Mesodermal cell (in vitro differentiated cells): ENCODE results near the gene DPP6.
"Not testable (repeated sequence)": the region's sequence is repeated elsewhere in the genome, so short reads cannot be mapped to it uniquely, and the experiment has no call there.

Experiments
- H3K27ac ChIP-seq: 2 replicates; pipeline ENCODE4 v1.7.0; 2013; ENCODE audit warnings: mild to moderate bottlenecking, low read depth, low read length, moderate library complexity; ENCODE audit not compliant: severe bottlenecking
- H3K36me3 ChIP-seq: 2 replicates; pipeline ENCODE4 v1.7.1; 2013; ENCODE audit warnings: mild to moderate bottlenecking, low read length, moderate library complexity; ENCODE audit not compliant: control insufficient read depth, insufficient read depth
- H3K4me1 ChIP-seq: one replicate; pipeline ENCODE4 v1.7.1; 2013; ENCODE audit warnings: mild to moderate bottlenecking, low read length; ENCODE audit not compliant: insufficient read depth, control insufficient read depth, poor library complexity, severe bottlenecking
- H3K4me3 ChIP-seq: 2 replicates; pipeline ENCODE4 v1.7.0; 2013; ENCODE audit warnings: low read length, control low read depth, mild to moderate bottlenecking; ENCODE audit not compliant: insufficient read depth, poor library complexity, severe bottlenecking; ENCODE audit errors: extremely low read depth
- H3K9me3 ChIP-seq: 2 replicates; pipeline ENCODE4 v1.7.1; 2013; ENCODE audit warnings: mild to moderate bottlenecking, low read length, moderate library complexity; ENCODE audit not compliant: control insufficient read depth
- WGBS, 2 experiments: methylation state at CpG; one replicate each; pipeline ENCODE4 v1.1.5; 2013; ENCODE audit warnings: missing lambda C conversion rate in 2 of 2; ENCODE audit not compliant: insufficient coverage in 2 of 2; 5-methylcytosine and 5-hydroxymethylcytosine counted together

Gene DPP6

GRCh38 chr7:154051006-154051642 lies 1.1 kb upstream of the DPP6 start:
- not testable (repeated sequence) for H3K27ac ChIP-seq, H3K9me3 ChIP-seq, H3K36me3 ChIP-seq, H3K4me3 ChIP-seq, H3K4me1 ChIP-seq
- WGBS, 2 experiments, result 0% methylated on average over 3 of the region's 42 CpGs; no CpG with 5 or more reads in 1 of the 2 experiments

GRCh38 chr7:154052530-154053252 lies 493 bp downstream of the DPP6 start:
- H3K27ac ChIP-seq, H3K9me3 ChIP-seq, H3K4me1 ChIP-seq, H3K36me3 ChIP-seq: not testable (repeated sequence)
- 2% methylated on average over 7 of the region's 83 CpGs; no CpG with 5 or more reads in 1 of the 2 experiments for WGBS, 2 experiments
- H3K4me3 ChIP-seq, result peak overlapping the region; percentile 28

- not testable (repeated sequence) for H3K9me3 ChIP-seq, H3K4me1 ChIP-seq, H3K4me3 ChIP-seq, H3K27ac ChIP-seq, H3K36me3 ChIP-seq
- 70% methylated on average over 2 of the region's 16 CpGs; no CpG with 5 or more reads in 1 of the 2 experiments for WGBS, 2 experiments
These were observed 1.5 kb downstream of the DPP6 start for GRCh38 chr7:154053466-154054312.

- H3K9me3 ChIP-seq, H3K4me1 ChIP-seq, H3K36me3 ChIP-seq, H3K27ac ChIP-seq, H3K4me3 ChIP-seq: not testable (repeated sequence)
- WGBS, 2 experiments, result no CpG with 5 or more reads among the region's 2 CpGs
These were observed 2.5 kb downstream of the DPP6 start for GRCh38 chr7:154054664-154055063.

GRCh38 chr7:154055491-154056106 lies 3.4 kb downstream of the DPP6 start:
- H3K4me1 ChIP-seq, result not testable (repeated sequence)
- WGBS, 2 experiments, result 0% methylated on average over 1 to 4 of the region's 9 CpGs

GRCh38 chr7:154058783-154059182 lies 6.6 kb downstream of the DPP6 start:
- not testable (repeated sequence) for H3K4me1 ChIP-seq, H3K27ac ChIP-seq, H3K9me3 ChIP-seq, H3K4me3 ChIP-seq, H3K36me3 ChIP-seq
- 90% methylated on average over 2 of the region's 14 CpGs; no CpG with 5 or more reads in 1 of the 2 experiments for WGBS, 2 experiments

More at GRCh38 chr7:154055491-154056106, 3.4 kb downstream of the DPP6 start:
- not testable (repeated sequence) for H3K36me3 ChIP-seq, H3K27ac ChIP-seq, H3K4me3 ChIP-seq, H3K9me3 ChIP-seq

GRCh38 chr7:154060551-154060950 lies 8.4 kb downstream of the DPP6 start:
- H3K4me3 ChIP-seq, H3K9me3 ChIP-seq, H3K27ac ChIP-seq, H3K4me1 ChIP-seq, H3K36me3 ChIP-seq: not testable (repeated sequence)
- no CpG with 5 or more reads among the region's 15 CpGs for WGBS, 2 experiments

- H3K27ac ChIP-seq, H3K36me3 ChIP-seq, H3K4me1 ChIP-seq, H3K4me3 ChIP-seq, H3K9me3 ChIP-seq: not testable (repeated sequence)
- WGBS, 2 experiments, result no CpG with 5 or more reads among the region's 4 CpGs
These were observed 19.6 kb downstream of the DPP6 start for GRCh38 chr7:154071833-154072232.

GRCh38 chr7:154072395-154073181 lies 20.4 kb downstream of the DPP6 start:
- not testable (repeated sequence) for H3K9me3 ChIP-seq, H3K27ac ChIP-seq, H3K4me1 ChIP-seq, H3K36me3 ChIP-seq, H3K4me3 ChIP-seq
- WGBS, 2 experiments, result 82 to 88% methylated on average over 10 to 12 of the region's 15 CpGs

GRCh38 chr7:154078523-154078922 lies 26.3 kb downstream of the DPP6 start:
- not testable (repeated sequence) for H3K9me3 ChIP-seq, H3K27ac ChIP-seq, H3K4me3 ChIP-seq, H3K36me3 ChIP-seq, H3K4me1 ChIP-seq
- WGBS, 2 experiments, result no CpG with 5 or more reads among the region's 2 CpGs
